RWPE2 (cell line): ENCODE results near the gene CDC42BPB.

Source experiments
- ATAC-seq: fragments of 200-7000 bp; cut with Tn5 transposase; 3 replicates; pipeline ENCODE4 v1.9.1; 2021; ENCODE audit warnings: low read depth
- DNase-seq: peaks from one replicate; pipeline ENCODE4 v3.0.0-alpha.2; 2020; ENCODE audit warnings: low spot score
- H3K27ac ChIP-seq: fragments of 450-650 bp; 2 replicates; pipeline ENCODE4 v1.5.1; 2017; ENCODE audit warnings: mild to moderate bottlenecking; ENCODE audit not compliant: poor library complexity, severe bottlenecking
- H3K27me3 ChIP-seq: fragments of 250-450 bp; sonication (Bioruptor Pico); 2 replicates; pipeline ENCODE4 v1.5.1; 2021; ENCODE audit warnings: mild to moderate bottlenecking, moderate library complexity; ENCODE audit not compliant: insufficient read depth, poor library complexity, severe bottlenecking
- H3K36me3 ChIP-seq: fragments of 250-450 bp; sonication (Bioruptor Pico); 2 replicates; pipeline ENCODE4 v1.5.1; 2020; ENCODE audit warnings: low read depth, mild to moderate bottlenecking, moderate library complexity
- H3K4me1 ChIP-seq: fragments of 250-450 bp; sonication (Bioruptor Pico); 2 replicates; pipeline ENCODE4 v1.5.1; 2021; ENCODE audit warnings: mild to moderate bottlenecking, moderate library complexity; ENCODE audit not compliant: insufficient read depth, poor library complexity, severe bottlenecking
- H3K4me3 ChIP-seq: fragments of 250-450 bp; sonication (Bioruptor Pico); 2 replicates; pipeline ENCODE4 v1.5.1; 2021; ENCODE audit warnings: mild to moderate bottlenecking, moderate library complexity; ENCODE audit not compliant: severe bottlenecking
- H3K9me3 ChIP-seq: fragments of 250-450 bp; sonication (Bioruptor Pico); 2 replicates; pipeline ENCODE4 v1.5.1; 2021; ENCODE audit warnings: mild to moderate bottlenecking, moderate library complexity; ENCODE audit not compliant: severe bottlenecking
- CTCF ChIP-seq: fragments of 450-650 bp; IDR thresholded peaks from one replicate; pipeline ENCODE4 v1.5.1; 2017; ENCODE audit warnings: mild to moderate bottlenecking, moderate library complexity; ENCODE audit not compliant: poor library complexity, severe bottlenecking

CDC42BPB gene

GRCh38 chr14:103045371-103045869, 11.9 kb downstream of the CDC42BPB start:
- H3K9me3 ChIP-seq = no peaks in the 10 kb centered on the region
- H3K27ac ChIP-seq = no peak overlapping the region
- peaks cover 44% of the 10 kb centered on the region for H3K36me3 ChIP-seq
- ATAC-seq (no peak), DNase-seq (peak; percentile 38)
- H3K4me3 ChIP-seq = no peak overlapping the region
- no peaks in the 10 kb centered on the region for H3K4me1 ChIP-seq
- H3K27me3 ChIP-seq = no peaks in the 10 kb centered on the region
- TF ChIP-seq CTCF = no peak

- no peak for ATAC-seq
- no peak for TF ChIP-seq CTCF
- H3K9me3 ChIP-seq = no peaks in the 10 kb centered on the region
These were observed 13.9 kb downstream of the CDC42BPB start for GRCh38 chr14:103043257-103044015.

GRCh38 chr14:103041464-103041863, 15.9 kb downstream of the CDC42BPB start:
- Histone ChIP-seq H3K27ac (no peak overlapping the region), H3K36me3 (peaks cover 34% of the 10 kb centered on the region), H3K9me3 (no peaks in the 10 kb centered on the region), H3K4me3 (no peak overlapping the region), H3K27me3 (no peaks in the 10 kb centered on the region), H3K4me1 (no peaks in the 10 kb centered on the region)
- DNase-seq = peak; percentile 67
- no peak for ATAC-seq
- TF ChIP-seq CTCF = no peak

More at GRCh38 chr14:103043257-103044015, 13.9 kb downstream of the CDC42BPB start:
- H3K27ac ChIP-seq = no peak overlapping the region
- H3K36me3 ChIP-seq = peaks cover 44% of the 10 kb centered on the region
- H3K4me1 ChIP-seq = no peaks in the 10 kb centered on the region
- no peak overlapping the region for H3K4me3 ChIP-seq
- H3K27me3 ChIP-seq = no peaks in the 10 kb centered on the region
- peak; percentile 15 for DNase-seq

GRCh38 chr14:103033681-103034096, 23.7 kb downstream of the CDC42BPB start:
- no peak for TF ChIP-seq CTCF
- Histone ChIP-seq H3K27ac (no peak overlapping the region), H3K4me3 (no peak overlapping the region), H3K27me3 (no peaks in the 10 kb centered on the region), H3K9me3 (no peaks in the 10 kb centered on the region), H3K36me3 (no peaks in the 10 kb centered on the region), H3K4me1 (no peaks in the 10 kb centered on the region)
- ATAC-seq (no peak), DNase-seq (peak; percentile 14)

- H3K36me3 ChIP-seq = no peaks in the 10 kb centered on the region
- H3K4me3 ChIP-seq = no peak overlapping the region
- DNase-seq (peak; percentile 30), ATAC-seq (0 out of 3 replicates have a peak, but pooled peaks have one; percentile 27)
- no peaks in the 10 kb centered on the region for H3K9me3 ChIP-seq
- TF ChIP-seq CTCF = peak; percentile 24
- no peak overlapping the region for H3K27ac ChIP-seq
- H3K27me3 ChIP-seq = no peaks in the 10 kb centered on the region
- H3K4me1 ChIP-seq = peaks cover 6% of the 10 kb centered on the region
These were observed 25.4 kb downstream of the CDC42BPB start for GRCh38 chr14:103031956-103032355.
